ENCODE data around the gene NDUFAF7. TPM values are rescaled to one million over a fixed set of nuclear protein-coding genes. Genes with fewer than 3 reads are reported as not detected.

Gene NDUFAF7
- total RNA-seq: 15.5 and 15.9 TPM in 2 replicates

DNA sequence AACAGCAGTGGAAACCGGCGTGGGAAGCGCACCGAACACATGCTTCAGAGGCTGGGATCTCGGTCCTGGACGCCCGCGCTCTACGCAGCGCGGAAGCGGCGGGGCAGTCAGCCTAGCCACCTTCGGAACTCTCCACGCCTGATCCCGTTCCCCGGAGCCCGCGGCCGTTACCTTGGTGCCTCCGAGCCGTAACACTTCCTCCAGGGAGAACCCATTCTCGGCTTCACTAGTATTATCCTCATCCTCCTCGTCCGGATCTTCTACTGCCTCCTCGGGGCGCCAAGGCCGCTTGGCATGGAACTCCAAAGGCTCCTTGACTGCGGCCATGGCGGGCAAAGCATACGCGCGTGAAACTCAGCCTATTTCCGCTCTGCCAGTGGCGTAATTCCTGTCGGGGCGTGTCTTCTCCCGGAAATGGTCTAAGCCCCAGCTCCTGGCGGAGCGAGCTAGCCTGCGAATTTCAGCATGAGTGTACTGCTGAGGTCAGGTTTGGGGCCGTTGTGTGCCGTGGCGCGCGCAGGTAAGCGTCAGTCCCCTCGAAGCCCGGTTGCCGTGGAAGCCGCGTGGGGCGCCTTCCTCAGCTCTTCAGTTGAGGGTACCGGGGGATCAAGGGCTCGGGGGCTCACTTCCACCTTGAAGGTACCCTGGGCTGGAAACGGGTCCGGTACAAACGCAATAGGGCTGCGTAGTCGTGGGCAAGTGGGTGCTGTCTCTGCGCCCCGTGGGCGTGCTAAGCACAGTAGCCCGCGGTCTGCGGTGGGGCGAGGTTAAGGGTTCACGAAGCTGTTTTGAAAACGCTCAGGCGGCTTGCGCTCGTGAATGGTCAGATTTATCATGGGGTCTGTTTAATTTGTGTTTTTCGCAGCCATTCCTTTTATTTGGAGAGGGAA lies at the start of gene NDUFAF7, which contains the start of gene CEBPZ:
NDUFAF7 (plus strand) TSS at position 418 of the 890 bp plus-strand sequence; CDS start at position 466, 48 bp downstream.
CEBPZ (minus strand) TSS at position 356 of the 890 bp plus-strand sequence; CDS start at position 327, 29 bp downstream.

GRCh38 chr2:37188570-37188969 lies 42.9 kb upstream of the NDUFAF7 start, which contains the start of gene SULT6B1:
SULT6B1 (minus strand) TSS chr2:37188670; CDS start chr2:37188640, 30 bp downstream.

DNA sequence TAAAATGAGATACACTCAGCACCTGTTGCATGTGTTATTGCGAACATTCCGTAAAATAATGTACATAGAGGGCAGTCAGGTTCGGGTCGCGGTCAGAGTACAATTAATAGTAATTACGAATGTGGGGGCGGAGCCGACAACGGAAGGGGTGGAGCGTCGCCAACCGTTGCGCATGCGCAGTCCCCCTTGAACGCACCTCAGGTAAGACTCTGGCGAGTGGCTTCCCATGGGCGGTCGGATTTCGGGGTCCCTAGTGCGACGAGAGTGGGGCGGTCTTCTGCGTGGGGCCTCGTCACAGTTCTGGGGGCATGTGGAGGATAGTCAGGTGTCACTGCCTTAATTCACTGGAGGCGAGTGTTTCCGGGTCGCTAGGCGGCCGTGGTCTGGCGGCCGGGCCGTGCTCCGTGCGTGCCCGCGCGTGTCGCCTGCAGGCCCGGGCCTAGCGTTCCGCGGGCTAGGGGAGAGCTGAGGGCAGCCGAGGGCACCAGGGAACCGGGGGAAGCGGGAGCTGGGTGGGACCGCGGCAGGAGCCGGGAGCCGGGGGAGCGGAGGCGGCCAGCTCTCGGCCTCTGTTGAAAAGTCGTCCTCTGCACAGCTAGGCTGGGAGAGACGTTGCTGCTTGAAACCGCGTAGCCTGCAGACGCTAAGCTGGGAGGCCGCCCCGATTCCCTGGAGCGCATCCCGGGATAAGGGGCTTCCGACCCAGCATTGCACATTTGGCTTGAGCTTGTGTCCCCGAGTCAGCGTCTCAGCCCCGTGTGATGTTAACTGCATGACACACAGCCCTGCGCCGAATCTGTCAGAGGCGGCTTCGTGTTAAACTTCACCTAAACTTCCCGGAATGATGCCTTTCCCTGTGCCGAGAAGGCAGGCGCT lies 34.9 kb upstream of the NDUFAF7 start, which contains the start of gene CEBPZOS:
CEBPZOS (plus strand) TSS at position 177 of the 876 bp plus-strand sequence. CDS start 3,209 bp downstream, outside the sequence.

Other genes starting within 250 kb of the NDUFAF7 start
- 20.2 and 23.3 TPM in 2 replicates for gene HEATR5B, start 147.3 kb upstream of the NDUFAF7 start, total RNA-seq
- gene GPATCH11, start 147.1 kb upstream of the NDUFAF7 start, total RNA-seq: 5.0 and 6.3 TPM in 2 replicates
- gene EIF2AK2, start 74.7 kb upstream of the NDUFAF7 start, total RNA-seq: 37.3 and 50.3 TPM in 2 replicates
- gene SULT6B1, start 43.0 kb upstream of the NDUFAF7 start, total RNA-seq: not detected in 2 replicates
- gene CEBPZOS, start 35.2 kb upstream of the NDUFAF7 start, total RNA-seq: 16.7 and 18.2 TPM in 2 replicates
- gene CEBPZ, start 62 bp upstream of the NDUFAF7 start, total RNA-seq: 35.7 and 41.1 TPM in 2 replicates
- gene PRKD3, start 93.2 kb downstream of the NDUFAF7 start, total RNA-seq: 45.5 and 71.9 TPM in 2 replicates
- gene QPCT, start 113.0 kb downstream of the NDUFAF7 start, total RNA-seq: 8.8 and 11.1 TPM in 2 replicates